Activated CD8-positive, alpha-beta memory T cell treated with anti-CD3 and anti-CD28 coated beads, Interleukin-2, amount 50 U/mL, for 48 hours (primary cell): Measurements from ENCODE around the gene PPP1R12B.
"Not testable (repeated sequence)": the region's sequence is repeated elsewhere in the genome, so short reads cannot be mapped to it uniquely, and the experiment has no call there.

ENCODE experiments used
- DNase-seq: peaks from one replicate; pipeline ENCODE4 v3.0.0-alpha.2; 2020

The PPP1R12B gene

GRCh38 chr1:202405928-202406327 lies 57.4 kb downstream of the PPP1R12B start:
- DNase-seq: no peak

- DNase-seq: not testable (repeated sequence)
Observed at GRCh38 chr1:202406896-202407295, 58.4 kb downstream of the PPP1R12B start.

GRCh38 chr1:202407378-202407777 lies 58.9 kb downstream of the PPP1R12B start:
- DNase-seq: not testable (repeated sequence)

GRCh38 chr1:202410251-202410650 lies 61.8 kb downstream of the PPP1R12B start:
- not testable (repeated sequence) for DNase-seq

GRCh38 chr1:202410854-202411357 lies 62.4 kb downstream of the PPP1R12B start:
- DNase-seq: not testable (repeated sequence)

- no peak for DNase-seq
Observed at GRCh38 chr1:202411422-202411821, 62.9 kb downstream of the PPP1R12B start.

- not testable (repeated sequence) for DNase-seq
Observed at GRCh38 chr1:202412421-202412820, 63.9 kb downstream of the PPP1R12B start.

GRCh38 chr1:202416641-202417040 lies 68.1 kb downstream of the PPP1R12B start:
- no peak for DNase-seq

GRCh38 chr1:202417141-202417540 lies 68.6 kb downstream of the PPP1R12B start:
- DNase-seq: not testable (repeated sequence)

- DNase-seq: not testable (repeated sequence)
Observed at GRCh38 chr1:202417762-202418201, 69.3 kb downstream of the PPP1R12B start.

GRCh38 chr1:202419731-202420130 lies 71.2 kb downstream of the PPP1R12B start:
- not testable (repeated sequence) for DNase-seq

GRCh38 chr1:202420422-202421094 lies 72.1 kb downstream of the PPP1R12B start:
- DNase-seq: not testable (repeated sequence)

- DNase-seq: not testable (repeated sequence)
Observed at GRCh38 chr1:202422709-202423108, 74.2 kb downstream of the PPP1R12B start.

- DNase-seq: not testable (repeated sequence)
Observed at GRCh38 chr1:202424260-202424659, 75.8 kb downstream of the PPP1R12B start.

GRCh38 chr1:202430111-202430510 lies 81.6 kb downstream of the PPP1R12B start:
- DNase-seq: not testable (repeated sequence)

- not testable (repeated sequence) for DNase-seq
Observed at GRCh38 chr1:202432338-202432737, 83.8 kb downstream of the PPP1R12B start.

GRCh38 chr1:202433155-202434043 lies 84.9 kb downstream of the PPP1R12B start:
- DNase-seq: no peak

GRCh38 chr1:202434059-202434458 lies 85.6 kb downstream of the PPP1R12B start:
- no peak for DNase-seq

GRCh38 chr1:202438393-202439174 lies 90.1 kb downstream of the PPP1R12B start:
- DNase-seq: no peak

GRCh38 chr1:202439308-202439707 lies 90.8 kb downstream of the PPP1R12B start:
- DNase-seq: no peak

- DNase-seq: not testable (repeated sequence)
Observed at GRCh38 chr1:202448140-202448539, 99.6 kb downstream of the PPP1R12B start.

GRCh38 chr1:202451641-202452040 lies 103.1 kb downstream of the PPP1R12B start:
- DNase-seq: not testable (repeated sequence)

- no peak for DNase-seq
Observed at GRCh38 chr1:202452508-202452907, 104.0 kb downstream of the PPP1R12B start.
